ENCODE results near the gene PAPLN. TPM values are rescaled to one million over a fixed set of nuclear protein-coding genes. Genes with fewer than 3 reads are reported as not detected.
"Not testable (repeated sequence)": the region's sequence is repeated elsewhere in the genome, so short reads cannot be mapped to it uniquely, and the experiment has no call there.

PAPLN gene
- 1 to 10 TPM in 1 of 2 donors, under 1 TPM in 1; 0.58 to 1.3 TPM for total RNA-seq

DNA sequence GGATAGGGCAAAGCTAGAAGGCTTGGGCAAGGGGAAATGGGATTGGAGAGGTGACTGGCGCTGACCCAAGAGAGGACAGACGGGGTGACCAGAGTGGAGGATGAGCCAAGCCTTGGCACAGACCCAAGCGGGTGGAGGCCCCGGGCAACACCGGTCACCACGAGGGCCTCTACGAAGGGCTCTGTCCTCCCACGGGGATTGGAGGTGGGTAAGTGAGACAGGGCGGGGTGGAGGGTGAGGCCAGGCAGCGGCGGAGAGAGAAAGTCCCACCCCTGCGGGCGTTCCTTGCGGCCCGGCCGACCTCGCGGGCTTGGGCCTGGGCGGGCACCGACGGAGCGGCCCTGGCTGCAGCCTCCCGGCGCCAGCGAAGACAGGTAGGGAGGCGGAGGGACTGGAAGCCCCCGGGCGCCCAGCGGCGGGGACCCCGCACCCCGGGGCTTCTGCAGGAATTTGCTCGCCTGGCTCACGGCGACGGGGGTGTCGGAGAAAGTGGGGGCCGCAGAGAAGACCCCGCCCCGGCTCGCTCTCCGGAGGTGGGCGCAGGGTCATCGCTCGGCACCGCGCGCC lies at the start of gene PAPLN:
TSS of gene PAPLN (plus strand) at position 288 of the 567 bp plus-strand sequence. CDS start 2,273 bp downstream, outside the sequence.
- H3K36me3 Mint-ChIP-seq (ENCODE audit: insufficient read depth in 2 of 2): peaks cover 0 to 4% of the 10 kb centered on the region in 2 donors
- H3K9me3 Mint-ChIP-seq: no peaks in the 10 kb centered on the region
- H3K27me3 Mint-ChIP-seq (ENCODE audit: low read depth): peaks cover 85% of the 10 kb centered on the region

GRCh38 chr14:73188501-73188911 lies 48.8 kb upstream of the PAPLN start:
- H3K36me3 Mint-ChIP-seq (ENCODE audit: insufficient read depth in 2 of 2): peaks cover under 1 to 7% of the 10 kb centered on the region in 2 donors
- H3K9me3 Mint-ChIP-seq: no peaks in the 10 kb centered on the region
- no peak overlapping the region for H3K27ac Mint-ChIP-seq
- H3K4me3 Mint-ChIP-seq: no peak overlapping the region
- ATAC-seq (replicated peaks in 1 of 2) (no peak), DNase-seq (no peak)
- H3K4me1 Mint-ChIP-seq (ENCODE audit: low read depth): no peaks in the 10 kb centered on the region
- no peaks in the 10 kb centered on the region for H3K27me3 Mint-ChIP-seq (ENCODE audit: low read depth)

More for the DNA sequence above, at the start of gene PAPLN:
- DNase-seq (peak in 1 of 2 donors; percentile 26), ATAC-seq (replicated peaks in 1 of 2) (peak; percentile 50 to 59)
- no peak within 1 kb of the TSS for H3K27ac Mint-ChIP-seq
- peaks cover 28% of the 10 kb centered on the region for H3K4me1 Mint-ChIP-seq (ENCODE audit: low read depth)
- peak within 1 kb of the TSS; percentile 71 to 77 for H3K4me3 Mint-ChIP-seq

DNA sequence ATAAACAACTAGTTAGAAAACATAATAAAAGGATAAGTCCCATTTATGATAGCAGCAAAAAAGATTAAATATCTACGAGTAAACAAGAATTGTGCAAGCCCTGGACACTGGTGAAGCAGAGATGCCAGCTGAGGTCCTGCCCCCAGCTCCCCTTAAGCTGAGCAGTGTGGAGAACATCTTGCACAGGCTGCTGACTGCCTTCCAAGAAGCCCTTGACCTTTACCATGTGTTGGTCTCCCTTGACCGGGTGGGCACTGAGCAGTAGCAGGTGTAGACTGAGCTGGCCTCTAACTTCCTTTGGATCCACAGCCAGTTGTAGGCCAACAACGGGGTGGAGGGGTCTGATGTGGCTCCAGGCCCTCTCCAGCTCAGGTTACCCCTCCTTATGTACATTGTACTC lies 47.7 kb upstream of the PAPLN start:
- Mint-ChIP-seq H3K36me3 (ENCODE audit: insufficient read depth in 2 of 2) (peaks cover 4 to 7% of the 10 kb centered on the region in 2 donors), H3K4me1 (ENCODE audit: low read depth) (no peaks in the 10 kb centered on the region)
- ATAC-seq (replicated peaks in 1 of 2): no peak

DNA sequence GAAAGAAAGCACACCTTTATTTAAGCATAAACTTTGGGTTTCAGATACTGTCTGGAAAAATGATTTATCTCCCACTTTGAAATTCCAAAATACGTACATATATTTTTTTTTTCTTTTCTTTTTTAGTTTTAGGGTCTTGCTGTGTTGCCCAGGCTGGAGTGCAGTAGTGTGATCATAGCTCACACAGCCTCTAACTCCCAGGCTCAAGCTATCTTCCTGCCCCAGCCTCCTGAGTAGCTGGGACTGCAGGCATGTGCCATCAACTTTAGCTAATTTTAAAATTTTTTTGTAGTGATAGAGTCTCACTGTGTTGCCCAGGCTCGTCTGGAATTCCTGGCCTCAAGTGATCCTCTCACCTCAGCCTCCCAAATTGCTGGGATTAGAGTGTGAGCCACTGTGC lies 45.9 kb upstream of the PAPLN start:
- H3K9me3 Mint-ChIP-seq: no peaks in the 10 kb centered on the region
- ATAC-seq (replicated peaks in 1 of 2): no peak
- H3K4me1 Mint-ChIP-seq (ENCODE audit: low read depth): no peaks in the 10 kb centered on the region
- H3K4me3 Mint-ChIP-seq: no peak overlapping the region
- no peak for DNase-seq
- H3K27me3 Mint-ChIP-seq (ENCODE audit: low read depth): no peaks in the 10 kb centered on the region
- peaks cover 4 to 16% of the 10 kb centered on the region in 2 donors for H3K36me3 Mint-ChIP-seq (ENCODE audit: insufficient read depth in 2 of 2)
- no peak overlapping the region for H3K27ac Mint-ChIP-seq

More for the DNA sequence above, 47.7 kb upstream of the PAPLN start:
- H3K4me3 Mint-ChIP-seq: no peak overlapping the region
- no peak for DNase-seq
- no peaks in the 10 kb centered on the region for H3K9me3 Mint-ChIP-seq
- H3K27me3 Mint-ChIP-seq (ENCODE audit: low read depth): no peaks in the 10 kb centered on the region
- H3K27ac Mint-ChIP-seq: no peak overlapping the region

DNA sequence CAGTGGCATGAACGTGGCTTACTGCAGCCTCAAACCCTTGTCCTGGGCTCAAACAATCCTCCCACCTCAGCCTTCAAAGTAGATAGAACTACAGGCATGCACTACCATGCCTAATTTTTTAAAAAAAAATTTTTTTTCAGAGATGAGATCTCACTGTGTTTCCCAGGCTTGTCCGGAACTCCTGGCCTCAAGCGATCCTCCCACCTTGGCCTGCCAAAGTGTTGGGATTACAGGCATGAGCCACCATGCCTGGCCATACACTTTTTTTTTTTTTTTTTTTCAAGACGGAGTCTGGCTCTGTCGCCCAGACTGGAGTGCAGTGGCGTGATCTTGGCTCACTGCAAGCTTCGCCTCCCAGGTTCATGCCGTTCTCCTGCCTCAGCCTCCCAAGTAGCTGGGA lies 43.0 kb upstream of the PAPLN start:
- H3K9me3 Mint-ChIP-seq; H3K4me3 Mint-ChIP-seq; H3K27ac Mint-ChIP-seq; H3K4me1 Mint-ChIP-seq (ENCODE audit: low read depth); ATAC-seq (replicated peaks in 1 of 2); H3K27me3 Mint-ChIP-seq (ENCODE audit: low read depth); DNase-seq: not testable (repeated sequence)
- peaks cover 4 to 18% of the 10 kb centered on the region in 2 donors for H3K36me3 Mint-ChIP-seq (ENCODE audit: insufficient read depth in 2 of 2)

DNA sequence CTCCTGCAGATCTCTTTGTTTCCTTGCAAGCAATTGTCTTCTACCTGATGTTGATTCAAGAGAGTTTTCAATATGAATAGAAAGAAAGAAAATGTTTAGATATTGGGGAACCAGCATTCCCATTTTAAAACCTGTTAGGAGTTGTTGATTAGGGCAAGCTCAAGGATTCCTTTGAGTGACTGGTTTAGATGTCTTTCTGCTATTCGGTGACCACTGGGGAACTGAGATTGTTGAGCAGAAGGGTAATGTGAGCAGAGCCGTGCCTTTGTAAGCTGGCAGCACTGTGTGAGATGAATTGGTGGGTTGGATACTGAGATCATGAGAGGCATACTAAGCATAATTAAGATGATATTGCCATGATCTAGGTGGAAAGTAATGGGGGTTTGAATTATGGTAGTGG lies 39.1 kb upstream of the PAPLN start:
- Mint-ChIP-seq H3K4me3 (no peak overlapping the region), H3K27me3 (ENCODE audit: low read depth) (no peaks in the 10 kb centered on the region), H3K27ac (no peak overlapping the region), H3K36me3 (ENCODE audit: insufficient read depth in 2 of 2) (peaks cover 7 to 28% of the 10 kb centered on the region in 2 donors), H3K9me3 (no peaks in the 10 kb centered on the region), H3K4me1 (ENCODE audit: low read depth) (peaks cover 5% of the 10 kb centered on the region)
- ATAC-seq (replicated peaks in 1 of 2) (no peak), DNase-seq (no peak)

DNA sequence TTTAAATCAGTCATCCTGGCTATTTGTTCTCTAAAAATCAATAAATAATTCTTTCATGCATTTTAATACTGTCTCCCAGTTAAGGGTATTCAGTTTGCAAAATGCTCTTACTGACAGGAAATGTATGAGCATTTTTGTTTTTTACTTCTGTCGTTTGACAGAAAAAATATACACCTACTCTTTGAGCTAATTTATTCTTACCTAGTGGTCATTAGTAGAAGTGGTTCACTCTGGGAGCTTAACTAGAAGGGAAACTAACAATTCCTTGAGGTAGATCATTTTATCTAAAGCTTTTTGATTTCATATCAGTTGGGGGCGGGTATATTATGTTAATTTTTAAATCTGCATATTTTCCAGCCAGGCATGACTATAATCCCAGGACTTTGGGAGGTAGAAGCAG lies 33.8 kb upstream of the PAPLN start:
- ATAC-seq (replicated peaks in 1 of 2) (no peak), DNase-seq (no peak)
- Mint-ChIP-seq H3K27me3 (ENCODE audit: low read depth) (no peaks in the 10 kb centered on the region), H3K4me3 (no peak overlapping the region), H3K36me3 (ENCODE audit: insufficient read depth in 2 of 2) (peaks cover 8 to 29% of the 10 kb centered on the region in 2 donors), H3K9me3 (no peaks in the 10 kb centered on the region), H3K27ac (no peak overlapping the region), H3K4me1 (ENCODE audit: low read depth) (peaks cover 5% of the 10 kb centered on the region)

- ATAC-seq (replicated peaks in 1 of 2) (no peak), DNase-seq (no peak)
- Mint-ChIP-seq H3K27me3 (ENCODE audit: low read depth) (no peaks in the 10 kb centered on the region), H3K4me1 (ENCODE audit: low read depth) (no peaks in the 10 kb centered on the region), H3K9me3 (no peaks in the 10 kb centered on the region), H3K4me3 (no peak overlapping the region), H3K36me3 (ENCODE audit: insufficient read depth in 2 of 2) (peaks cover 5 to 17% of the 10 kb centered on the region in 2 donors), H3K27ac (no peak overlapping the region)
Observed at GRCh38 chr14:73207615-73208014, 29.7 kb upstream of the PAPLN start.

DNA sequence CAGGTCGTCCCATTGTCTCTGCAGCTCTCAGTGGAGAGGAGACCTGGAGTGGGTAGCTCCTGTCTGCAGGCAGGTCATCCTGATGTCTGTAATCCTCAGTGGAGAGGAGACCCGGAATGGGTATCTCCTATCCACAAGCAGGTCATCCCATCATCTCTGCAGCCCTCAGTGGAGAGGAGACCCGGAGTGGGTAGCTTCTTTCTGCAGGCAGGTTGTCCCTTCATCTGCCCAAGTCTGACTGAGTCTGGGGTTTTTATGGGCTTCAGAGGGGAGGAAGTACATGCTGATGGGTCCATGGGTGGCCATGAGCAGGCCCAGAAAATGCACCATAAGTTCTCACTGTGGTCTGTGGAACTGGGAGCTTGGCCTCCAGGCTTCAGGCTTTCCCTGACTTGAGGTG lies 28.9 kb upstream of the PAPLN start:
- H3K4me3 Mint-ChIP-seq: no peak overlapping the region
- no peak for ATAC-seq (replicated peaks in 1 of 2)
- no peaks in the 10 kb centered on the region for H3K9me3 Mint-ChIP-seq
- H3K4me1 Mint-ChIP-seq (ENCODE audit: low read depth): no peaks in the 10 kb centered on the region
- H3K27me3 Mint-ChIP-seq (ENCODE audit: low read depth): no peaks in the 10 kb centered on the region
- no peak overlapping the region for H3K27ac Mint-ChIP-seq
- DNase-seq: no peak
- H3K36me3 Mint-ChIP-seq (ENCODE audit: insufficient read depth in 2 of 2): peaks cover 5 to 16% of the 10 kb centered on the region in 2 donors

GRCh38 chr14:73208846-73209245 lies 28.5 kb upstream of the PAPLN start:
- peaks cover 5 to 14% of the 10 kb centered on the region in 2 donors for H3K36me3 Mint-ChIP-seq (ENCODE audit: insufficient read depth in 2 of 2)
- DNase-seq: no peak
- no peaks in the 10 kb centered on the region for H3K27me3 Mint-ChIP-seq (ENCODE audit: low read depth)
- H3K4me1 Mint-ChIP-seq (ENCODE audit: low read depth): no peaks in the 10 kb centered on the region
- H3K4me3 Mint-ChIP-seq: no peak overlapping the region
- H3K27ac Mint-ChIP-seq: no peak overlapping the region
- H3K9me3 Mint-ChIP-seq: no peaks in the 10 kb centered on the region
- ATAC-seq (replicated peaks in 1 of 2): no peak

- no peak for ATAC-seq (replicated peaks in 1 of 2)
- H3K4me1 Mint-ChIP-seq (ENCODE audit: low read depth): no peaks in the 10 kb centered on the region
- no peak overlapping the region for H3K27ac Mint-ChIP-seq
- no peak for DNase-seq
- no peaks in the 10 kb centered on the region for H3K27me3 Mint-ChIP-seq (ENCODE audit: low read depth)
- peaks cover 7 to 14% of the 10 kb centered on the region in 2 donors for H3K36me3 Mint-ChIP-seq (ENCODE audit: insufficient read depth in 2 of 2)
- H3K4me3 Mint-ChIP-seq: no peak overlapping the region
- no peaks in the 10 kb centered on the region for H3K9me3 Mint-ChIP-seq
Observed at GRCh38 chr14:73209953-73210352, 27.4 kb upstream of the PAPLN start.

- DNase-seq (no peak), ATAC-seq (replicated peaks in 1 of 2) (no peak)
- H3K4me3 Mint-ChIP-seq: no peak overlapping the region
- H3K4me1 Mint-ChIP-seq (ENCODE audit: low read depth): no peaks in the 10 kb centered on the region
- H3K27ac Mint-ChIP-seq: no peak overlapping the region
- no peaks in the 10 kb centered on the region for H3K9me3 Mint-ChIP-seq
- no peaks in the 10 kb centered on the region for H3K27me3 Mint-ChIP-seq (ENCODE audit: low read depth)
- peaks cover 7 to 12% of the 10 kb centered on the region in 2 donors for H3K36me3 Mint-ChIP-seq (ENCODE audit: insufficient read depth in 2 of 2)
Observed at GRCh38 chr14:73211251-73212040, 25.9 kb upstream of the PAPLN start.

GRCh38 chr14:73216030-73216429 lies 21.3 kb upstream of the PAPLN start:
- H3K4me3 Mint-ChIP-seq: no peak overlapping the region
- H3K36me3 Mint-ChIP-seq (ENCODE audit: insufficient read depth in 2 of 2): peaks cover 5 to 19% of the 10 kb centered on the region in 2 donors
- H3K27ac Mint-ChIP-seq: peak overlapping the region; percentile 32
- H3K4me1 Mint-ChIP-seq (ENCODE audit: low read depth): peaks cover 1% of the 10 kb centered on the region
- H3K9me3 Mint-ChIP-seq: no peaks in the 10 kb centered on the region
- no peaks in the 10 kb centered on the region for H3K27me3 Mint-ChIP-seq (ENCODE audit: low read depth)
- DNase-seq (no peak), ATAC-seq (replicated peaks in 1 of 2) (no peak)

All from activated T-cell treated with anti-CD3 and anti-CD28 coated beads, Interleukin-2, amount 50 U/mL, for 72 hours (primary cell).